Measurements from ENCODE around the gene MAP1LC3A.

Gene MAP1LC3A

DNA sequence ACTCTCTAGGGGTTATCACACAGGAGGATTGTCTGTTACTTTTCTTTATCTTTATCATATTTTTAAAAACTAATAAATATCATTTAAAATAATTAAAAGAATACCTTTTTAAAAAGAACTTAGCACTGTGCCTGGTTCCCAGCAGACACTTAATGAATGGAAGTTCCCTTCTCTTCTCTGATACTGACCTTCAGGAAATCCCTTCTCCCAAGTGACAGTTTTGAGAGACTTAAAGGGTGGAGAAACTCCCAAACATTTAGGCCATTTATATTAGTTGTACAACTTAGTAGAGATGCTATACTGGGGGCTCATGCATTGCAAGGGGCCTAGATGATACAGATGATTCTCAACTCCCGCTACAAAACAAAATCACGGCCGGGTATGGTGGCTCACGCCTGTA lies 18.5 kb downstream of the MAP1LC3A start:
- no peak for DNase-seq (ENCODE audit: low spot score)

DNA sequence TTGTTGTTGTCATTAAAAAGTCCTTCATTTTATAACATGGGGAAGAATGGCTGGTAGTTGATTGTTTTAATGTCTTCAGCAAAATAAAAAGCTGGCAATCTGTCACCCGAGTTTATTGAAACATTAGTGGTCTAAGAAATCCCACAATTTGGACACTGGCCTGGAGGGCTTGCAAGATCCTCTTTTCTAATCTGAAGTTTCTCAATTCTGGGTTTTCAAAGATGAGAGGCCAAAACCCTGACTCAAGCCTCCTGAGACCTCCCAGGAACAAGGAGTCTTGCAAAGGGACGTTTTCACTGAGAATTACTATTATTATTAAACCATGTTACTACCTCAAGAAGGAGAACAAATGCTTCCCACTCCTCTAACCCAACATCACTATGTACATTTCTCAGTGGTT lies 19.5 kb downstream of the MAP1LC3A start:
- DNase-seq (ENCODE audit: low spot score), result no peak

DNA sequence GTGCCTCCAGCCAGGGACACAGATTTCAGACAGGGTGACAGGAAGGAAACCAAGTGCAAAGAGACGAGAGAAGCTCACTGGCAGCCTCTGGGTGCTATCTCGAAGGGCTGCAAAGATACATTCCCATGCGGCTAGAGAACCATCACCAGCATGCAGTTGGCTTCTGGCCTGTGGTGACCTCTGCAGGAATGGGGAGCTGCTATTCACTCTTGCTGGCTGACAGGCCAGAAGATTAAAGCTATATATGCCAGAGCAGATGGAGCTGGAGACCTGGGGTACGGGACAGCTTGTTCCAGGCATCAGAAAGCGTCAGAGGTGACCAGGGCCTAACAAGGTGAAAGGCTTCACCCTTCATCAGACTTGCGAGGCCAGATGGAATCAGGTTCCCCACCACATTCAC lies 20.0 kb downstream of the MAP1LC3A start:
- no peak for DNase-seq (ENCODE audit: low spot score)

DNA sequence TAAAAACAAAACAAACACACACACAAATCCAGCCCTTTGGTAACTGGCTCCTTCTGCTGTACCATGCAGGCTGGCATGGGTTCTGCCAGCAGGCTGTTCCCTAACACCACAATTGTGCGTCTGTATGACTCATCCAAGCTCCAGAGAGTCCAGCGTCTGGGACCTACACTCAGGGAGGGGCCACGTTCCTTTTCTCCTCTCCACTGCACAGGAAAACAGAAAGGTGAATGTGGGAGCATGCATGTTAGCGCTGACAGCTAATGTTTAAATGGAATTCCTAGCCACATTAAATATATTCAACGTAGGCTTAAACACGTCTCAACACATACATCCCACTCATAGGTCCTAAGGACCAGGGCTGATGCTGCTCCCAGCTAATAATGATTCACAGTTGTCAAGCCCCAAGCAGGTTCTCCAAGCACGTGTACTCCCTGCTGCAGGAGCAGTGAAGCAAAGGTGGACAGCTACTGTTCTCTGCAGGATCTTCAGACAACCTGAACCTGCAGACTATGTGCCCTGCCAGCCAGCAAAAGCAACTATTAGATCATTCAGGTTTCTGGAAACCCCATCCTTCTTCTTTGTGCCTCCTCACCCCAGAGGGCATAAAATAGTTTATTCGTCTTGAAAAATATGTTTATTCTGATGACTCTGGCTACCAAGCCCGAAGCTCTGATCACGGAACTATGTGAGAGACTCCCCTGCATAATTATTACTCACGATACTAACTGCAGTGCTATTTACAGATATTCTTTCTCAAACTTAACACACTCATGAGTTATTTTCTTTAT lies 20.9 kb downstream of the MAP1LC3A start:
- DNase-seq (ENCODE audit: low spot score), result peak; percentile 78

DNA sequence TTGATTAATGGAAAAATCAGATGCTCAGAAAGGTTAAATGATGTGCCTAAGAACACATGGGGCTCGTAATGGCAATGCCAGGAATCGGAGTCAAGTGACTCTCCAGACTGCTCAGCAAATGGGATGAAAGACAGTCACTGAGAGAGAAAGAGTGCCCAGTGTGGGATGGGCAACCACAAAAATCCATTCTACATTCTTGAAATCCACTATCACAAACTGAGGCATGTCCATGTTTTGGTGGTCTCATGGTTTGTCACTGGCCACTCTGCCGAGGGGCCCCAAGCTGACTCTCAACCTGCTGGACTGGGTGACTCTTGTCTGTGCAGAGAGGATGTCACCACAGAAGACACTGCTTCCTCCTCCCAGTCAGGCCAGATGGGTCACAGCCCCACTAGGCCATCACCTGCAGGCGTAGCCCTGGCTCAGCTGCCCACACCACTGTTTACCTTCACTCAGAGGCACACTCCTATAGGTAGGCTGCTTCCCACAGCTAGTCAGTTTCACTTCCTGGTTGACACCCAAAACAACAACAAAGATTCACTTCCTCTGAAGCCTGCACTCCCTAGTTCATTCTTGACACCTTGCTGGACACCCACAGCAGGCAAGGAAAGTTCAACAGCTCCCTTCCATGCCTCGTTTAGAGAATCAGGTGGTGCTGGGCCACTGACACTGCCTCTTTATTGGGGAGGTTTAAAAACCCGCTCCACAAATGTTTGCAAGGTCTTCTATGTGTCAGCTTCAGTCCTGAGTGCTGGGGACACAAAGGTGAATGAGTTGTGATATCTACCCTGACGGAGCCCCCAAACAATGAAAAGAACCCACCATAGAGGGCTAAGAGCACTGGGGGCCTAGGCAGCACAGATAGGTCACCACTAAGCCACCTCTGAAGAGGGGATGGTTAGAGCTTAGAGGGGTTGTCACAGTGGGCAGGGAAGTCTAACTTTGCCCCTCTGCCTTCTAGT lies 21.7 kb downstream of the MAP1LC3A start:
- no peak for DNase-seq (ENCODE audit: low spot score)

DNA sequence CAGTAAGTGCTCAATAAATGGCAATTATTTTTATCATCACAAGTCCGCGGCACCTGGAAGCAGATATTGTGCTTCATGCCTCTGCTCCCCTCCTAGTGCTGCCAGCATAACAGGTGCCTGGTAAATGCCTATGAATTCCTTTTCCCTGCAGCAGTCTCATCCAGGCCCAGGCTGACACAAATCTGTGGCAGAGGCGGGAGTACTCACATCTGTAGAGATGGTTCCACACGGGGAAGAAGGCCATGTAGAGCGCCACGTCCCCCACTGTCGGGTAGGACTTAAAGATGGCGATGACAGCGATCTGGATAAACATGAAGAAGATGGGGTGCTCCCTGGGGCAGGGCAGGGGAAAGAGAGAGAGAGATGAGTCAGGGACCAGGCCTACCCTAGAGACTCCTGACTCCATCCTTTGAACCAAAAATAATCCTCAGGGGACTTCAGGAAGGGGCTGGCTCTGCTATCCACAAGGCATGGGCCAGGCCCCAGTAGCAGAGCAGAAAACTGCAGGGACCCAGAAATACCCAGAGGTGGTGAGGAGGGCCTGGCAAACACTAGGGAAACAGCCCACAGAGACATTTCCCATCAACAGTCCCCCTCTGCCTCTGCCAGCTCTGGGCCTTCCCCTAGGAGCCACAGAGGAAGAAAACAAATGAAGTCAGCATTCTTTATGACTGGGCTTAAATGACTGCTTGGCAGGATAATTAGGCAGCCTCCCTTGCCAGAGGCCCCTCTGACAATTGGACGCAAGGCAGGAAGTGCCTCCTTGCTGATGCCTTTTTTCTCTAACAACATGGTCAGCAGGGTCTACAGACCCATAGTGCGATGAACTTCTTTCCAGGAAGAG lies 23.0 kb downstream of the MAP1LC3A start:
- no peak for DNase-seq (ENCODE audit: low spot score)

DNA sequence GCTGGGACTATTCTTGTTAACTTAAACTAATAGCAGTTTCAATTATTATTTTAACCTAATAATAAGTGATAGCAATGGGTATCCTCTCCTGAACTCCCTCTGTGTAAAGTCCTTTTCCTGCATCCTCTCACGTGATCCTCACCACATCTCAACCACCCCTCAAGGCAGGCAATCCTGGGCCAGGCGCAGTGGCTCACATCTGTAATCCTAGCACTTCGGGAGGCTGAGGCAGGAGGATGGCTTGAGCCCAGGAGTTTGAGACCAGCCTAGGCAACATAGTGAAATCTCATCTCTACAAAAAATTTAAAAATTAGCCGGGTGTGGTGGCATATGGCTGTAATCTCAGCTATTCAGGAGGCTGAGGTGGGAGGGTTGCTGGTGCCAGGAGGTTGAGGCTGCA lies 23.7 kb downstream of the MAP1LC3A start:
- no peak for DNase-seq (ENCODE audit: low spot score)

DNA sequence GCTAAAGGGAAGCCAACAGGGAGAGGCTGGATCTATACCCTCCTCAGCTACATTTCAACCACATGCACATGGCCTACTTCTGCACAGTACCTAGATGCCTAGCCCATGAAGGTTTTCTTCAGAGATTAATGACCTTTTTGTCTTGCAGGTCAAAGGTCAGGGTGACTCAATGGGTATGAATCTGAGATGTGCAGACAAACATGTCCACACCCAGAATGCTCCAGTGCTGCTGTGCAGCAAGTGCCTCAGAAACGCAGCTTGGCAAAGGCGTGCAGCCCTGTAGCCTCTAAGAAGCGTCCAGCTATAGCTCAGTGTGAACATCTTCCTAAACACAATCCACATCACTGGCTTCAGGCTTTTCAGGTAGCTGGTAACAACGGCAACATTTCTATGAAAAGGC lies 24.4 kb downstream of the MAP1LC3A start:
- DNase-seq (ENCODE audit: low spot score), result peak; percentile 30

DNA sequence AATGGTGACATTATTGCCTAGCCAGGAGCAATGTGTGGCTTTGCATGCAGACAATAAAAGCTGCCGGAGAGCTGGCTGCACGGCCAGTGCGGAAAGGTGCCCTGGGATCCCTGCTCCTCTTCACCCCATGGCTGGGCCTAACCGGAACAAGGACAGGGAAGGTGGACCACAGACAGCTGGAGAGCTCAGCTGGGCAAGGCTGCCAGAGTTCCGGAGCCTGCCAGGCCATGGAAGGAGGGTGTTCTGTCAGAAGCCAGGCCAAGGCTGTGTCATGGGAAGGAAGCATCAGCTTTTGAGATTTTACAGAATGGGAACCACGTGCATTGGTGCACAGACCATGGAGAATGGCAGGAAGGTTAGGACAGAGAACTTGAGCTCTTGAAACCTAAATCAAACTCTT lies 25.0 kb downstream of the MAP1LC3A start:
- no peak for DNase-seq (ENCODE audit: low spot score)

DNA sequence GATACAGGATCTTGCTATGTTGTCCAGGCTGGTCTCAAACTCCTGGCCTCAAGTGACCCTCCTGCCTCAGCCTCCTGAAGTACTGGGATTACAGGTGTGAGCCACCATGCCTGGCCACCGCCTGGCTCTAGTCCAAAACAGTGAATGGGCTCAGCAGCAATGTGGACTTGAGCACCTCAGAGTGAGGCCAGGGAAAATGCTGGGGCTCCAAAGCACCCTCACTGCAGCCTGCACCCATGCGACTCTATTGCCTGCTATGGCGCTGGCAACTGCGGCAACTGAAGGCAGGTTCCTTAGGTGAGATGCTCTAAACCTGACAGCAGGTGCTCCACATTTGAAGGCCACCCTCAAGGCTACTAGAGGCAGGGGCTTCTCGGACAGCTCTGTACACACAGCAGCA lies 26.5 kb downstream of the MAP1LC3A start:
- no peak for DNase-seq (ENCODE audit: low spot score)

DNA sequence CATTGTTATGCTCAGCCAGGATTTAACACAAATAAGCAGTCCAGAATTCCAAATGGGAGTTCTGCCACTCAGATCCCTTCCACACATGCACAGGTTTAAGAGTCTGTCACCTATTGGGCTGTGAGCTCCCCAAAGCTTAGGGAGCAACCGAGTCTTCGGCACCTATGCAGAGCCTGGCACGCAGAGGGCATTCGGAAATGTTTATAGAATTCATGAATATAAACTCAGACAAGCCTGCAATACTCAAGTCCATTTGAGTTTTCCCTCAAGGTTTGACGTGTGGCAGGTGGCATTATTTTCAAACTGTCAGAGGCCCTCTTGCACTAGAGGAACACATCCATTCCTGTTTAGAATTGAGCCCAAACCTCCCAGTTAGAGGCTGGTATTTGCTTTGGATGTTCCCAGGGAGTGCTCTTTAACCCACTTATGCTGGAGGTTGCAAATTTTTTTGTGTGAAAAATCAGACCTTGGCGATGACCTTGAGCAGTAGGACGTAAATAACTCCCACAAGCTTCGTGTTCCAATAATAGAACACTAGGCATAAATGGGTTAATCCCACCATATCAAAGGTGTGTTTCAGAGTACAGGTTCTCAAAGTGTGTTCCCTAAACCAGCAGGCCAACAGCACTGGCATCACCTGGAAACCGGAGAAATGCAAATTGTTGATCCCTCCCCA lies 28.1 kb downstream of the MAP1LC3A start:
- no peak for DNase-seq (ENCODE audit: low spot score)

DNA sequence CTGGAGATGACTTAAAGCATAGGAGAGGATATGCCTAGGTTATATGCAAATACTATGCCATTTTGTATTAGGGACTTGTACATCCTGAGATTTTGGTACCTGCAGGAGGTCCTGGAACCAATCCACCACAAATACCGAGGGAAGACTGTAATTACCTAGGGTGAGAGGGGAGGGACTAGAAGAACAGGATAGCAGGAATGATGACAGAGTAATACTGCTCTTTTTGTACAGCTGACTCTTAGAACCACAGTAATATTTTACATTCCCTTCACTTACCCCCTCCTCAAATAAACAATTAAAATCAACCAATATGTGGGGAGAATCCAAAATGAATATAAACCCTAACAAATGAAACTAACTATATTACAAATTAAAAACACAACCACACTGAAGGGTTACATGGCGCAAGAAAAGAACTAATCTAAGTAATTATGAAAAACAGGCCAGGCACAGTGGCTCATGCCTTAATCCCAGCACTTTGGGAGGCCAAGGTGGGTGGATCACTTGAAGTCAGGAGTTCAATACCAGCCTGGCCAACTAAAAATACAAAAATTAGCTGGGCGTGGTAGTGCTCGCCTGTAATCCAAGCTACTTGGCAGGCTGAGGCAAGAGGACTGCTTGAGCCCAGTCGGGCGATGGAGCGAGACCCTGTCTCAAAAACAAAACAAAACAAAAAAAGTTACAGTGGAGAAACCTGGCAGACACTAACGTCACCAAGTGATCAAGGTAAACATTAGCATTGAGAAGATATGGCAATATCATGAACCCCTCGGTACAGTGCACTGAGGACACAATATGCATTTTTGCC lies 37.1 kb downstream of the MAP1LC3A start:
- no peak for DNase-seq (ENCODE audit: low spot score)

DNA sequence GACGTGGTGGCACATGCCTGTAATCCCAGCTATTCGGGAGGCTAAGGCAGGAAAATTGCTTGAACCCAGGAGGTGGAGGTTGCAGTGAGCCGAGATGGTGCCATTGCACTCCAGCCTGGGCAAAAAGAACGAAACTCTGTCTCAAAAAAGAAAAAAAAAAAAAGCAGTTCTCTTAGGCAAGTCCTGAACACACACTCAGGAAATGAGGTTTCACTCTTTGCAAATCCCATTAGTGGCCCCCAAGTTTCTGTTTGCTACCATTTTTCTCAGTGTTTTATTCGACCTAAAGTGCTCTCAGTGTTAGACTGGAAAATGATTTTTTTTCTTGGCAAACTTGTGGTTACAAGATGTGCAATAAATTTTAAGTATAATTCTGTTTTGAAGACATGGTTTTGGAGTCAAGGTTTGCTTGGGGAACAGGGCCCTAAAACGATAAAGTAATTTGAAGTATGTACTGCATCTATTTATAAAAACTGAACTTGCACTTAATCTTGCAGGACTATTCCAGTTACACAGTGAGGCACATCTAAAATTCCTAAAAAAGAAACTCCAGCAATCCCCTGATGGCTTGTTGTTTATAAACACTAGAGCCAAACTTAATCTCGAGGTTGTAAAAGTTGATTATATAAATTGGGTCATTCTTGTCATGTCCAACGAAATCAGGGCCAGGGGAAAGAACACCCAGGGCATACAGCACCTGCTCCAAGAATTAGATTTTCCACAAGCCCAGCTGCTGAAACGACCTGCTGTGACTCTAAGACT lies 42.6 kb downstream of the MAP1LC3A start:
- no peak for DNase-seq (ENCODE audit: low spot score)

DNA sequence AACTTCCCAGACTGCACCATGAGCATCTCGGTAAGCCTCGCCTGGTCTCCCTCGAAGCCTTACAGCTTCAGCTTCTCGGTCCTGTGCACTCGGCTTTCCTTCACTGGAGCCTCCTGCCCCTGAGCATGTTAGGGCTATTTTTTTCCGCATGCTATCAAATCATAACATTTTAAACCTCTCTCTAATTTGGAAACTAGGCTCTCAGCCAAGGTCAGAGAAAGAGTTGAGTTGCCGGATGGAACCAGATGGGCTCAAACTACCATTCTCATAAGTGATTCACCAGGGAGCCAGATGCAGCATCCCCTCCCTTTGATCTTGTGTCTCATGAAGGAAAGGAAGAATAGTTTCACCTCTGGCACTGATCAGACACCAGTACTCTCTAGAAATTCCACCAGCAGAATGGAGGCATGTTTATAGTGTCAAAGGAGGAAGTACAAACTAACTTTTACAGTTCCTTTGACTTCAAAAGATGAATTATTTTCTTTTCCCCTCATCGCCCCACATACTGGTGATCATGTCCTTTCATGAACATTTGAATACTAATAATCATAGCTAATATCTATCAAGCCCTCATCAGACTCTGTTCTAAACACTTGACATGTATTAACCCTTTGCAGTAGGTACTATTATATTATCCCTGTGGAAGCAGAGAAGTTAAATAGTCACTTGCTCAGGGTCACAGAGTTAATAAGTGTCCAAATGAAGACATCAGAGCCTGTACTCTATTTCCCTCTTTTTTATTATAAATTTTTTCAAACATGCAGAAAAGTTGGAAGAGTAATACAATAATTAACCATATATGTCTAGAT lies 46.7 kb downstream of the MAP1LC3A start:
- no peak for DNase-seq (ENCODE audit: low spot score)

DNA sequence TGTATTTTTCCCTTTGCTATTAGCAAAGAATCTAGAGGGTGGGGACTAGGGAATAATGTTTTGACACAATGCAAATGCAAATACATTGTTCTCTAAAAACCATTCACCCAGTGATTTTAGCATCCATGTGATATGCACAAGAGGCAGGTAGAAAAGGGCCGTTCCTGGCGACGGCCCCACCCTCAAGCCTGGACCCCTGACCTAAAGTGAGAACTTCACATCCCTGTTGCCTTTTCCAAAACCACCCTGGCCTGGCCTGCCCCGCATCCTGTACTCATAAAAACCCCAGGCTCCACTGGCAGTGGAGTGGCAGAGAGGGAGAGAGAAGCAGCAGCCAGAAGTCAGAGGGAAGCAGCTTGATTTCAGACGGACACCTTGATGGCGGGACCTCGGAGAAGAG lies 48.5 kb downstream of the MAP1LC3A start:
- no peak for DNase-seq (ENCODE audit: low spot score)

Data from RKO (cell line).